ENCODE measurements around the gene HIF1A.

HIF1A gene

GRCh38 chr14:61718039-61718438 lies 22.7 kb downstream of the HIF1A start:
- Histone ChIP-seq H4K20me1 (ENCODE audit: insufficient read depth, low read length) (peaks cover 92% of the 10 kb centered on the region), H3K27me3 (ENCODE audit: low read depth, low read length) (no peaks in the 10 kb centered on the region), H3K27ac (ENCODE audit: low read length) (no peak overlapping the region), H3K4me1 (ENCODE audit: low read length) (0 out of 2 replicates have a peak, but pooled peaks cover 3% of the 10 kb centered on the region), H3K4me2 (ENCODE audit: low read length) (no peak overlapping the region), H2AFZ (ENCODE audit: low read depth, low read length) (no peak overlapping the region), H3K9me3 (ENCODE audit: insufficient read depth, low read length) (no peaks in the 10 kb centered on the region), H3K9ac (ENCODE audit: low read length) (no peak overlapping the region), H3K79me2 (ENCODE audit: low read length) (peaks cover 82% of the 10 kb centered on the region), H3K4me3 (ENCODE audit: low read length) (no peak overlapping the region), H3K36me3 (replicated peaks; ENCODE audit: low read depth, low read length) (peaks cover 21% of the 10 kb centered on the region)
- TF ChIP-seq EZH2phosphoT487 (IDR thresholded peaks at IDR 0.05; ENCODE audit: low read depth) = no peak
- TF ChIP-seq CTCF (IDR thresholded peaks at IDR 0.05; ENCODE audit: low read depth, low read length) = no peak

- Histone ChIP-seq H2AFZ (ENCODE audit: low read depth, low read length) (no peak overlapping the region), H3K9me3 (ENCODE audit: insufficient read depth, low read length) (no peaks in the 10 kb centered on the region), H4K20me1 (ENCODE audit: insufficient read depth, low read length) (peaks cover 84% of the 10 kb centered on the region), H3K36me3 (replicated peaks; ENCODE audit: low read depth, low read length) (peaks cover 27% of the 10 kb centered on the region), H3K4me1 (ENCODE audit: low read length) (0 out of 2 replicates have a peak, but pooled peaks cover 3% of the 10 kb centered on the region), H3K27ac (ENCODE audit: low read length) (no peak overlapping the region), H3K4me3 (ENCODE audit: low read length) (no peak overlapping the region), H3K9ac (ENCODE audit: low read length) (no peak overlapping the region), H3K79me2 (ENCODE audit: low read length) (peaks cover 66% of the 10 kb centered on the region), H3K27me3 (ENCODE audit: low read depth, low read length) (no peaks in the 10 kb centered on the region), H3K4me2 (ENCODE audit: low read length) (no peak overlapping the region)
- no peak for TF ChIP-seq CTCF (IDR thresholded peaks at IDR 0.05; ENCODE audit: low read depth, low read length)
- TF ChIP-seq EZH2phosphoT487 (IDR thresholded peaks at IDR 0.05; ENCODE audit: low read depth) = no peak
Observed at GRCh38 chr14:61719344-61720293, 24.3 kb downstream of the HIF1A start.

GRCh38 chr14:61720294-61720661 lies 25.0 kb downstream of the HIF1A start:
- H3K27ac ChIP-seq (ENCODE audit: low read length) = no peak overlapping the region

More at GRCh38 chr14:61720294-61720661, 25.0 kb downstream of the HIF1A start:
- no peaks in the 10 kb centered on the region for H3K27me3 ChIP-seq (ENCODE audit: low read depth, low read length)
- no peak overlapping the region for H2AFZ ChIP-seq (ENCODE audit: low read depth, low read length)
- peaks cover 63% of the 10 kb centered on the region for H3K79me2 ChIP-seq (ENCODE audit: low read length)
- H3K9me3 ChIP-seq (ENCODE audit: insufficient read depth, low read length) = no peaks in the 10 kb centered on the region
- no peak overlapping the region for H3K4me2 ChIP-seq (ENCODE audit: low read length)
- TF ChIP-seq EZH2phosphoT487 (IDR thresholded peaks at IDR 0.05; ENCODE audit: low read depth) (no peak), CTCF (IDR thresholded peaks at IDR 0.05; ENCODE audit: low read depth, low read length) (no peak)
- H3K36me3 ChIP-seq (replicated peaks; ENCODE audit: low read depth, low read length) = peaks cover 31% of the 10 kb centered on the region
- peaks cover 81% of the 10 kb centered on the region for H4K20me1 ChIP-seq (ENCODE audit: insufficient read depth, low read length)
- no peak overlapping the region for H3K9ac ChIP-seq (ENCODE audit: low read length)
- H3K4me1 ChIP-seq (ENCODE audit: low read length) = 0 out of 2 replicates have a peak, but pooled peaks cover 3% of the 10 kb centered on the region
- H3K4me3 ChIP-seq (ENCODE audit: low read length) = no peak overlapping the region

Data from OCI-LY3 (cell line).